Measurements from ENCODE around the gene CMKLR1.

The CMKLR1 gene

GRCh38 chr12:108308395-108309085 lies 30.6 kb downstream of the CMKLR1 start:
- no peak overlapping the region for H3K27ac ChIP-seq
- TF ChIP-seq ZFX (IDR thresholded peaks at IDR 0.05; ENCODE audit: borderline replicate concordance) (no peak), CTCF (IDR thresholded peaks at IDR 0.05) (no peak)

- no peak overlapping the region for H3K27ac ChIP-seq
- TF ChIP-seq CTCF (IDR thresholded peaks at IDR 0.05): no peak
These were observed 32.1 kb downstream of the CMKLR1 start for GRCh38 chr12:108307006-108307405.

GRCh38 chr12:108306506-108306905 lies 32.6 kb downstream of the CMKLR1 start:
- no peak overlapping the region for H3K27ac ChIP-seq
- TF ChIP-seq CTCF (IDR thresholded peaks at IDR 0.05) (no peak), ZFX (IDR thresholded peaks at IDR 0.05; ENCODE audit: borderline replicate concordance) (no peak)

- TF ChIP-seq ZFX (IDR thresholded peaks at IDR 0.05; ENCODE audit: borderline replicate concordance): no peak
- TF ChIP-seq CTCF (IDR thresholded peaks at IDR 0.05): no peak
- no peak overlapping the region for H3K27ac ChIP-seq
These were observed 33.1 kb downstream of the CMKLR1 start for GRCh38 chr12:108305991-108306501.

GRCh38 chr12:108305520-108305919 lies 33.6 kb downstream of the CMKLR1 start:
- no peak for TF ChIP-seq CTCF (IDR thresholded peaks at IDR 0.05)
- no peak for TF ChIP-seq ZFX (IDR thresholded peaks at IDR 0.05; ENCODE audit: borderline replicate concordance)
- H3K27ac ChIP-seq: no peak overlapping the region

- no peak for TF ChIP-seq CTCF (IDR thresholded peaks at IDR 0.05)
- TF ChIP-seq ZFX (IDR thresholded peaks at IDR 0.05; ENCODE audit: borderline replicate concordance): no peak
- no peak overlapping the region for H3K27ac ChIP-seq
These were observed 34.5 kb downstream of the CMKLR1 start for GRCh38 chr12:108304633-108305032.

- no peak for TF ChIP-seq ZFX (IDR thresholded peaks at IDR 0.05; ENCODE audit: borderline replicate concordance)
- no peak for TF ChIP-seq CTCF (IDR thresholded peaks at IDR 0.05)
- H3K27ac ChIP-seq: no peak overlapping the region
These were observed 35.4 kb downstream of the CMKLR1 start for GRCh38 chr12:108303703-108304102.
